Inflammatory macrophage (primary cell): Measurements from ENCODE around the gene ADRA2C.

Experiments
- DNase-seq, 2 donors: peaks; one replicate each; pipeline ENCODE4 v3.0.0-alpha.2; 2020 to 2022

ADRA2C gene

GRCh38 chr4:3760841-3761240 is 5.3 kb upstream of the ADRA2C start:
- no peak for DNase-seq

GRCh38 chr4:3762264-3762663 is 3.9 kb upstream of the ADRA2C start:
- no peak for DNase-seq

- DNase-seq, result no peak
Observed at GRCh38 chr4:3762753-3763549, 3.2 kb upstream of the ADRA2C start.

GRCh38 chr4:3765271-3766035 is 732 bp upstream of the ADRA2C start:
- peak in 1 of 2 donors; percentile 25 for DNase-seq

- DNase-seq, result no peak
Observed at GRCh38 chr4:3766785-3767569, 792 bp downstream of the ADRA2C start.

- no peak for DNase-seq
Observed at GRCh38 chr4:3767570-3768288, 1.5 kb downstream of the ADRA2C start.

GRCh38 chr4:3768842-3769641 is 2.9 kb downstream of the ADRA2C start:
- DNase-seq, result no peak

GRCh38 chr4:3769642-3770184 is 3.5 kb downstream of the ADRA2C start:
- no peak for DNase-seq

- DNase-seq, result no peak
Observed at GRCh38 chr4:3770323-3771163, 4.4 kb downstream of the ADRA2C start.

GRCh38 chr4:3771164-3771809 is 5.1 kb downstream of the ADRA2C start:
- DNase-seq, result no peak

- DNase-seq, result no peak
Observed at GRCh38 chr4:3771939-3772495, 5.8 kb downstream of the ADRA2C start.

GRCh38 chr4:3772632-3773031 is 6.4 kb downstream of the ADRA2C start:
- DNase-seq, result no peak

- no peak for DNase-seq
Observed at GRCh38 chr4:3773552-3774001, 7.4 kb downstream of the ADRA2C start.

GRCh38 chr4:3774253-3774883 is 8.2 kb downstream of the ADRA2C start:
- DNase-seq, result no peak

GRCh38 chr4:3775005-3775404 is 8.8 kb downstream of the ADRA2C start:
- no peak for DNase-seq

GRCh38 chr4:3775576-3775975 is 9.4 kb downstream of the ADRA2C start:
- no peak for DNase-seq

GRCh38 chr4:3776166-3777032 is 10.2 kb downstream of the ADRA2C start:
- no peak for DNase-seq

- no peak for DNase-seq
Observed at GRCh38 chr4:3777033-3777390, 10.8 kb downstream of the ADRA2C start.
